GM10248 (cell line): ENCODE data around the gene TIE1.

ENCODE experiments used
- CTCF ChIA-PET: fragments of 300-600 bp; sonication (Branson Sonifier 250); formaldehyde crosslinking; extraction: SDS; loops from one replicate; lab custom pipeline; 2021; ENCODE audit warnings: antibody characterized with exemption; lab: Yijun Ruan, JAX
- POLR2A ChIA-PET: fragments of 350-650 bp; sonication (Branson Sonifier 250); formaldehyde crosslinking; extraction: SDS; loops from one replicate; lab custom pipeline; 2020; ENCODE audit warnings: antibody characterized with exemption; lab: Yijun Ruan, JAX
- DNase-seq: peaks from one replicate; pipeline ENCODE4 v3.0.0; 2012; ENCODE audit errors: extremely low spot score
- TF ChIP-seq, protein P1 (sequence below): IDR thresholded peaks from 2 replicates; pipeline ENCODE4 v1.5.1; 2012; ENCODE audit warnings: mild to moderate bottlenecking, low read depth; ENCODE audit errors: extremely low read depth, missing control alignments, control extremely low read depth

TIE1 gene

GRCh38 chr1:43309405-43310025 is 8.7 kb downstream of the TIE1 start:
- ChIA-PET CTCF (interaction anchor here (1.3 to 1.7 kb wide), 2 partner anchors 11 to 82 kb away, joined by 3 to 5 read pairs; no protein-coding TSS in a partner anchor), POLR2A (no interaction called here)
- TF ChIP-seq, protein P1, sequence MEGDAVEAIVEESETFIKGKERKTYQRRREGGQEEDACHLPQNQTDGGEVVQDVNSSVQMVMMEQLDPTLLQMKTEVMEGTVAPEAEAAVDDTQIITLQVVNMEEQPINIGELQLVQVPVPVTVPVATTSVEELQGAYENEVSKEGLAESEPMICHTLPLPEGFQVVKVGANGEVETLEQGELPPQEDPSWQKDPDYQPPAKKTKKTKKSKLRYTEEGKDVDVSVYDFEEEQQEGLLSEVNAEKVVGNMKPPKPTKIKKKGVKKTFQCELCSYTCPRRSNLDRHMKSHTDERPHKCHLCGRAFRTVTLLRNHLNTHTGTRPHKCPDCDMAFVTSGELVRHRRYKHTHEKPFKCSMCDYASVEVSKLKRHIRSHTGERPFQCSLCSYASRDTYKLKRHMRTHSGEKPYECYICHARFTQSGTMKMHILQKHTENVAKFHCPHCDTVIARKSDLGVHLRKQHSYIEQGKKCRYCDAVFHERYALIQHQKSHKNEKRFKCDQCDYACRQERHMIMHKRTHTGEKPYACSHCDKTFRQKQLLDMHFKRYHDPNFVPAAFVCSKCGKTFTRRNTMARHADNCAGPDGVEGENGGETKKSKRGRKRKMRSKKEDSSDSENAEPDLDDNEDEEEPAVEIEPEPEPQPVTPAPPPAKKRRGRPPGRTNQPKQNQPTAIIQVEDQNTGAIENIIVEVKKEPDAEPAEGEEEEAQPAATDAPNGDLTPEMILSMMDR: no peak
- DNase-seq: no peak

GRCh38 chr1:43311521-43311920 is 10.7 kb downstream of the TIE1 start:
- ChIA-PET POLR2A (no interaction called here), CTCF (no interaction called here)
- no peak for DNase-seq
- TF ChIP-seq, protein P1: no peak

DNA sequence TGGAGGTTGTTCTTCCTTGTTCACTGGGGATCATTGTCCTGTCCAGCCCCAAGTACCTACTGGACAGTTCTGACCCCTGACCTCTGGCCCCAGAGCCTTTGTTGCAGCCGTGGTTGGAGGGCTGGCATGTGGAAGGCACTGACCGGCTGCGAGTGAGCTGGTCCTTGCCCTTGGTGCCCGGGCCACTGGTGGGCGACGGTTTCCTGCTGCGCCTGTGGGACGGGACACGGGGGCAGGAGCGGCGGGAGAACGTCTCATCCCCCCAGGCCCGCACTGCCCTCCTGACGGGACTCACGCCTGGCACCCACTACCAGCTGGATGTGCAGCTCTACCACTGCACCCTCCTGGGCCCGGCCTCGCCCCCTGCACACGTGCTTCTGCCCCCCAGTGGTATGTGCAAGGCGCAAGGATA is 11.4 kb downstream of the TIE1 start:
- TF ChIP-seq, protein P1: no peak
- DNase-seq: no peak
- ChIA-PET CTCF (no interaction called here), POLR2A (no interaction called here)

GRCh38 chr1:43312663-43313515 is 12.1 kb downstream of the TIE1 start:
- TF ChIP-seq, protein P1: no peak
- no peak for DNase-seq
- ChIA-PET POLR2A (no interaction called here), CTCF (no interaction called here)

- DNase-seq: no peak
Measured at GRCh38 chr1:43313771-43314170, 13.0 kb downstream of the TIE1 start.

DNA sequence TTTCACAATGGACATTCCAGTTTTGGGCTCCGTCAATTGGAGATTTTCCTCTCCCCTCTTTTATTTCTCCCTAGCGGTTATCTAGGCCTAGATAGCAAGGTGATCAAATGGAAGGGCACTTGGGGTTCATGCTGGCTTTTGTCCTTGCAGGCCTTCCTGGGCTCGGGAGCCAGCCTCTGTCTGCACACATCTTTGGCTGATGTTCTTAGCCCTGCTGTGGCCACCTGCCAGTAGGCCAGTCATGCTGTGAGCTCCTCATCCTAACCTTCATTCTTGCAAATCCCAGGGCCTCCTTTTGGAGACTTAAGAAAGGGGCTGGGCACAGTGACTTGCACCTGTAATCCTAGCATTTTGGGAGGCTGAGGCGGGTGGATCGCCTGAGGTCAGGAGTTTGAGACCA is 13.5 kb downstream of the TIE1 start:
- DNase-seq: no peak
- CTCF ChIA-PET: no interaction called here
- TF ChIP-seq, protein P1: no peak
- POLR2A ChIA-PET: no interaction called here

More at GRCh38 chr1:43313771-43314170, 13.0 kb downstream of the TIE1 start:
- ChIA-PET POLR2A (no interaction called here), CTCF (no interaction called here)
- TF ChIP-seq, protein P1: no peak
